Measurements from ENCODE around the gene TYMP. TPM values are rescaled to one million over a fixed set of nuclear protein-coding genes. Genes with fewer than 3 reads are reported as not detected.

Gene TYMP
- total and polyA plus RNA-seq, 2 donors (not counting 3 experiments of a cell fraction or from before 2014, with no cell fraction given) = 2.0 to 2.4 TPM

GRCh38 chr22:50523458-50523805, 6.4 kb downstream of the TYMP start:
- FAIRE-seq (no peak), DNase-seq (ENCODE audit: low read depth, low spot score) (no peak)
- no TSS peak for BruUV-seq (replicated peaks)
- CTCF ChIA-PET = no interaction called here
- intact Hi-C loops (cut with micrococcal nuclease) = no loop called here
- Histone ChIP-seq H4K20me1 (replicated peaks; ENCODE audit: control insufficient read depth, extremely low read depth, insufficient read depth, low read length) (no peaks in the 10 kb centered on the region), H3K27ac (ENCODE audit: insufficient read depth, low read depth, low read length) (no peak overlapping the region), H3K9me1 (replicated peaks; ENCODE audit: control insufficient read depth, extremely low read depth, insufficient read depth, low read length) (no peaks in the 10 kb centered on the region), H3K79me2 (ENCODE audit: control insufficient read depth, insufficient read depth, low read length) (peaks cover 10% of the 10 kb centered on the region), H3K4me3 (replicated peaks in 1 of 3; ENCODE audit: insufficient read depth in 1 of 3, low read depth in 1 of 3, low read length in 3 of 3) (no peak overlapping the region), H3K4me1 (ENCODE audit: control insufficient read depth, extremely low read depth, insufficient read depth, low read length) (peaks cover 12% of the 10 kb centered on the region), H3K36me3 (ENCODE audit: control insufficient read depth in 2 of 2, extremely low read depth in 1 of 2, insufficient read depth in 2 of 2, low read length in 2 of 2) (peaks cover 0 to 22% of the 10 kb centered on the region in 2 experiments), H3K9ac (replicated peaks; ENCODE audit: extremely low read depth, insufficient read depth, low read length) (no peak overlapping the region), H2AFZ (ENCODE audit: low read depth, low read length) (no peak overlapping the region), H3K27me3 (ENCODE audit: control insufficient read depth in 2 of 2, insufficient read depth in 2 of 2, low read length in 2 of 2) (no peaks in the 10 kb centered on the region), H3K4me2 (ENCODE audit: insufficient read depth, low read length) (no peak overlapping the region), H3K9me3 (replicated peaks; ENCODE audit: control insufficient read depth, insufficient read depth, low read length) (no peaks in the 10 kb centered on the region)
- POLR2A ChIA-PET = no interaction called here
- dilution Hi-C loops (cut with MboI; ENCODE audit: extremely low pct_ligation_motif_present, low sequenced_read_pairs) = no loop called here
- TF ChIP-seq CTCF (IDR thresholded peaks at IDR 0.05; ENCODE audit: extremely low read depth in 1 of 2, insufficient read depth in 1 of 2, low read depth in 1 of 2, low read length in 2 of 2) (no peak), POLR2AphosphoS5 (IDR thresholded peaks at IDR 0.05; ENCODE audit: insufficient read depth, low read depth, low read length) (no peak), EZH2 (IDR thresholded peaks at IDR 0.05; ENCODE audit: borderline replicate concordance, low read depth, low read length, severe bottlenecking) (no peak), FOS (IDR thresholded peaks at IDR 0.05; ENCODE audit: borderline replicate concordance, insufficient read depth, low read length) (no peak)

GRCh38 chr22:50522806-50523438, 6.9 kb downstream of the TYMP start:
- POLR2A ChIA-PET = interaction anchor here (1.1 kb wide), 1 partner anchor 15 kb away, joined by 4 read pairs; the partner anchor contains the start of genes LMF2 and NCAPH2
- Histone ChIP-seq H3K9ac (replicated peaks; ENCODE audit: extremely low read depth, insufficient read depth, low read length) (no peak overlapping the region), H3K9me3 (replicated peaks; ENCODE audit: control insufficient read depth, insufficient read depth, low read length) (no peaks in the 10 kb centered on the region)

More at GRCh38 chr22:50522806-50523438, 6.9 kb downstream of the TYMP start:
- no peak for TF ChIP-seq POLR2A (IDR thresholded peaks at IDR 0.05; ENCODE audit: low read depth, low read length)
- TF ChIP-seq FOS (IDR thresholded peaks at IDR 0.05; ENCODE audit: borderline replicate concordance, insufficient read depth, low read length) = no peak
- TF ChIP-seq MYC (IDR thresholded peaks at IDR 0.05; ENCODE audit: low read depth, low read length) = no peak
- no peak for TF ChIP-seq JUN (IDR thresholded peaks at IDR 0.05; ENCODE audit: borderline replicate concordance, insufficient read depth, insufficient read length, low read depth)
- no peak for TF ChIP-seq POLR2AphosphoS5 (IDR thresholded peaks at IDR 0.05; ENCODE audit: insufficient read depth, low read depth, low read length)
- TF ChIP-seq EZH2 (IDR thresholded peaks at IDR 0.05; ENCODE audit: borderline replicate concordance, low read depth, low read length, severe bottlenecking) = no peak
- TF ChIP-seq GATA2 (IDR thresholded peaks at IDR 0.05; ENCODE audit: insufficient read depth, insufficient read length, low read depth, low read length) = no peak
- TF ChIP-seq CTCF (IDR thresholded peaks at IDR 0.05; ENCODE audit: extremely low read depth in 1 of 2, insufficient read depth in 1 of 2, low read depth in 1 of 2, low read length in 2 of 2) = no peak
- no peak for TF ChIP-seq MAX (IDR thresholded peaks at IDR 0.05; ENCODE audit: insufficient read depth, insufficient read length)
- Histone ChIP-seq H3K27me3 (ENCODE audit: control insufficient read depth in 2 of 2, insufficient read depth in 2 of 2, low read length in 2 of 2) (no peaks in the 10 kb centered on the region), H2AFZ (ENCODE audit: low read depth, low read length) (no peak overlapping the region), H3K4me1 (ENCODE audit: control insufficient read depth, extremely low read depth, insufficient read depth, low read length) (peaks cover 12% of the 10 kb centered on the region), H3K36me3 (ENCODE audit: control insufficient read depth in 2 of 2, extremely low read depth in 1 of 2, insufficient read depth in 2 of 2, low read length in 2 of 2) (peaks cover 0 to 24% of the 10 kb centered on the region in 2 experiments), H3K27ac (ENCODE audit: insufficient read depth, low read depth, low read length) (no peak overlapping the region), H3K9me1 (replicated peaks; ENCODE audit: control insufficient read depth, extremely low read depth, insufficient read depth, low read length) (no peaks in the 10 kb centered on the region), H3K4me3 (replicated peaks in 1 of 3; ENCODE audit: insufficient read depth in 1 of 3, low read depth in 1 of 3, low read length in 3 of 3) (no peak overlapping the region), H4K20me1 (replicated peaks; ENCODE audit: control insufficient read depth, extremely low read depth, insufficient read depth, low read length) (no peaks in the 10 kb centered on the region), H3K79me2 (ENCODE audit: control insufficient read depth, insufficient read depth, low read length) (peaks cover 10% of the 10 kb centered on the region), H3K4me2 (ENCODE audit: insufficient read depth, low read length) (no peak overlapping the region)
- FAIRE-seq (no peak), DNase-seq (ENCODE audit: low read depth, low spot score) (no peak)
- intact Hi-C loops (cut with micrococcal nuclease) = no loop called here
- CTCF ChIA-PET = interaction anchor here (0.7 kb wide), 1 partner anchor 16 kb away, joined by 3 read pairs; no protein-coding TSS in a partner anchor
- no TSS peak for BruUV-seq (replicated peaks)
- dilution Hi-C loops (cut with MboI; ENCODE audit: extremely low pct_ligation_motif_present, low sequenced_read_pairs) = no loop called here

All from endothelial cell of umbilical vein (primary cell).